Amniotic stem cell (primary cell): ENCODE data around the gene NALF2.

Experiments used
- DNase-seq: peaks from one replicate; lab custom pipeline; 2025; lab: John Stamatoyannopoulos, UW

The NALF2 gene

DNA sequence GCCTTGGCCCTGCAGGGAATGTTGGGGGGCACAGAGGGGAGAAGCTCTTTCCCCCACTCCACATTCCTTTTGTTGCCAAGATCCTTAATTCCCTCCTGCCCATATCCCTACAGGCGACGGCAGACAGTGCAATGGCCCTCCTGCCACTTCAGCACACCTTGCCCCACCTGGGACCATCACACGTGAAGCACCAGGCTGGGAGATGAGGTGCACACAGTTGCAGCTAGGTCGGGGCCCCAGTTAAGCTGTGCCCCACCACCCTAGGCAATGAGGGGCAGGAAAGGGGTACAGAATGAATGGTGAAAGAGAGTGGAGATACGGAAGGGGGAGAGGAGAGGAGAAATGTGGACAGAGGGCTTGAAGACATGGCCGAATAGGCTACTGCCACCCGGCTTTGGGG is 26.2 kb downstream of the NALF2 start:
- DNase-seq = no peak

GRCh38 chrX:69531031-69531755 is 27.1 kb downstream of the NALF2 start:
- DNase-seq = no peak

DNA sequence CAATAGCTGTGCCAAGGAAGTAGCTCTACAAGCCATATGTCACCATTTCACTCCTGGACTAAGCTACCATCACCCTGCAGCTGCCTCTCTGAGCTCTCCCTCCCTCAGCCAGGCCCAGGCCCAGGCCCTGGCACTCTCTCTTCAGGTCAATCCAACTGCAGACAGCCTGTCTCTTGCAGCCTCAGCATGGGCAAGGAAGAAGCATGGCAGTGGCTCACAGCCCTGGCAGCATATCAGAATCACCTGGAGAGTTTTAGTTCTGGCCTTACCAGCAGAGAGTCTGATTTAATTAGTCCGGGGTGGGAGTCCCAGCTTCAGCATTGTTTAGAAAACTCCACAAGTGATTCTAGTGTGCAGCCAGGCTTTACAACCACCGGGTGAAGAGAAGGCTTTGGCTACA is 31.5 kb downstream of the NALF2 start:
- no peak for DNase-seq

GRCh38 chrX:69538321-69538876 is 34.3 kb downstream of the NALF2 start:
- DNase-seq = peak; percentile 4

GRCh38 chrX:69539437-69539836 is 35.3 kb downstream of the NALF2 start:
- DNase-seq = no peak

- DNase-seq = no peak
Observed at GRCh38 chrX:69541956-69542355, 37.8 kb downstream of the NALF2 start.

GRCh38 chrX:69543572-69543971 is 39.4 kb downstream of the NALF2 start:
- DNase-seq = no peak

DNA sequence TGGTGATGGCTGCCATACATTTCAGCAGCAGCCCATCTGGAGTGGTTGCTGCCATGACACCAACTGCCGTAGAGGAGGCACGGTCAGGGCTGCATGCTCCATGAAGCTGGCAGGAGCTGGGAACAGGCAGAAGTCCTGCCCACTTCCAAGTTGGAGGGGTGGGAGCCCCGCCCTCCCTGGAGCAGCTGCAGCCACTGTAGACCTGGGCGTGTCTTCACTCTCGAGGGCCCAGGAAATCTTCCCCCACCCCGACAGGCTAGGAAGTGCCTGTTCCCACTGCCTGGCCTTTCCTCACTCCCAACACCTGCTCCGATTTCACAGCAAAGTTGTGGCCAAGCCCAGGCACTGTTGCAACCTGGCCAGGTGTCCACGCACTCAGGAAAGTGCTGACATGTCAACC is 42.3 kb downstream of the NALF2 start:
- DNase-seq = no peak

DNA sequence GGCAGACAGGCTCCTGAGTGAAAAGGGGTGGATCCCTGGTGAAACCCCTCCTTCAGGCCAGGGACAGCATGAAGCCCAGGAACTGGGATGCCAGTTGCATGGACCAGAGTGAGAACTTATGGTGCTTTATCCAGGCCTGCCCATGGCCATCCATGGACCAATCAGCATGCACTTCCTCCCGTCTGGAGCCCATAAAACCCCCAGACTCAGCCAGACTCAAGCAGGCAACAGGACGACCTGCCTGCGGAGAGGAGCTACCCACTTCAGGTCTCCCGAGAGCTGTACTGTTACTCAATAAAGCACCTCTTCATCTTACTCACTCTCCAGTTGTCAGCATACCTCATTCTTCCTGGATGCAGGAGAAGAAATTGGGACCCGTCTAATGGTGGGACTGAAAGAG is 42.9 kb downstream of the NALF2 start:
- DNase-seq = no peak

GRCh38 chrX:69551421-69552009 is 47.4 kb downstream of the NALF2 start:
- DNase-seq = no peak

DNA sequence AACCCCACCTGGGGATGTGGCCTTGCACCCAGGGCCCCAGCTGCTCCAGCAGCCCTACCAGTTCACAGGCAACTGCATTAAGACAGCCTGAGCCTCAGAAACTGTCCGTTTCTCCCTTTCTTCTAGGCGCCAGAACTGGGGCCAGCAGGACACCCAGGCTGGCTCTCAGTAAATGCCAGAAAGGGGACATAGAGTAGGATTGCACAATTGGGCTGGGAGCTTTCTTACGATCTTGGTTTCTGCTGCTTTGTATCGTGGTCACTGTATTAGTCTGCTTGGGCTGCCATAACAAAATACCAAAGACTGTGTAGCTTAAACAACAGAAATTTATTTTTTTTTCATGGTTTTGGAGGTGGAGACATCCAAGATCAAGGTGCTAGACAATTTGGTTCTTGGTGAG is 48.4 kb downstream of the NALF2 start:
- no peak for DNase-seq
